HG03066 (cell line): ENCODE results near the gene RPS5.
A peak's percentile ranks its signal among the peaks of the same experiment; 100 is the strongest.
"Not testable (repeated sequence)": the region's sequence is repeated elsewhere in the genome, so short reads cannot be mapped to it uniquely, and the experiment has no call there.

Source experiments
- ATAC-seq: cut with Tn5 transposase; IDR thresholded peaks from one replicate; pipeline ENCODE4 v1.9.1; 2021; ENCODE audit warnings: low read depth; ENCODE audit not compliant: unreplicated experiment

Gene RPS5

GRCh38 chr19:58386576-58387337 is at the start of gene RPS5:
RPS5 (plus strand) TSS chr19:58387269; CDS start chr19:58388138, 869 bp downstream.
- peak; percentile 82 for ATAC-seq

GRCh38 chr19:58338336-58338735 is 48.7 kb upstream of the RPS5 start:
- ATAC-seq, result no peak

GRCh38 chr19:58338825-58339558 is 48.1 kb upstream of the RPS5 start:
- ATAC-seq, result no peak

GRCh38 chr19:58345558-58345957 is 41.5 kb upstream of the RPS5 start:
- ATAC-seq, result no peak

- ATAC-seq, result peak; percentile 90
Observed at GRCh38 chr19:58346961-58347929, 39.8 kb upstream of the RPS5 start.

GRCh38 chr19:58348080-58348479 is 39.0 kb upstream of the RPS5 start:
- not testable (repeated sequence) for ATAC-seq

GRCh38 chr19:58349590-58349989 is 37.5 kb upstream of the RPS5 start:
- ATAC-seq, result no peak

- no peak for ATAC-seq
Observed at GRCh38 chr19:58350001-58350861, 36.8 kb upstream of the RPS5 start.

- no peak for ATAC-seq
Observed at GRCh38 chr19:58350871-58351557, 36.1 kb upstream of the RPS5 start.

GRCh38 chr19:58351558-58351878 is 35.6 kb upstream of the RPS5 start:
- no peak for ATAC-seq

- ATAC-seq, result no peak
Observed at GRCh38 chr19:58351990-58352755, 34.9 kb upstream of the RPS5 start.

- ATAC-seq, result no peak
Observed at GRCh38 chr19:58352760-58353671, 34.1 kb upstream of the RPS5 start, which contains the start of gene A1BG. A1BG (minus strand) TSS chr19:58353492; CDS start chr19:58353437, 55 bp downstream.

- no peak for ATAC-seq
Observed at GRCh38 chr19:58353717-58354477, 33.2 kb upstream of the RPS5 start.

GRCh38 chr19:58354478-58355030 is 32.5 kb upstream of the RPS5 start:
- ATAC-seq, result no peak

GRCh38 chr19:58355215-58355796 is 31.8 kb upstream of the RPS5 start:
- ATAC-seq, result no peak
